ENCODE data around the gene KCNMA1.

Gene KCNMA1

DNA sequence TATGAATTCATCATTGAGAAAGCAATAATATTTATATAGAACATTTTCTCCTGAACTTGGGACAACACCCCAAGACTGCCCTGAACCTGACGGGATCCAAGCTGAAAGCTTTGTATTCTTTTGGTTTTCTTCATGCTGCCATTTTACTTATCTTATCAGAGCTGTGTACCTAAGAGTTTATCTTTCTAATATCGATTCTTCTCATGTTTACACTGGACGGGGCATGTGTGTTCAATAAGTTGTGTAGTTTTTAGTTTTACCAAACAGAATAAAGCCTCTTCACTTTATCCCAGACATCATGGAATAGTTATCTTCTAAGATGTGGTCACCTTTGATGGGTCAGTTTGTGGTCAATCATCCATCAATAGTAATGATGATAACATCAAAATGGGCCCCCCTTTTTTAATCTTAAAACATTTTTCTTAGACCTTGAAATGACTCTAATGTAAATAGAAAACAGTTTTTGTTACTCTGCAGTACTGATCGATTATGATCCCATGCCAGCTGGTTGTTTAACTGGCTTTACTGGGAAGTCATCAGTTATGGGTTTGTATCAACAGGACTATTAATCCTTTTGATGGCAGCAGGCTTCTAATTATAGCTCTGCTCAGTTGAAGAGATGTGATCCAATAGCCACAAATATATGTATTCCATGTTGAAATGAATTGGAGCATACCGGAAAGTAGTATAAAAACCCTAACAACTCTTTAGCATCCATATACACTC, 446.1 kb downstream of the KCNMA1 start:
- DNase-seq, result no peak

DNA sequence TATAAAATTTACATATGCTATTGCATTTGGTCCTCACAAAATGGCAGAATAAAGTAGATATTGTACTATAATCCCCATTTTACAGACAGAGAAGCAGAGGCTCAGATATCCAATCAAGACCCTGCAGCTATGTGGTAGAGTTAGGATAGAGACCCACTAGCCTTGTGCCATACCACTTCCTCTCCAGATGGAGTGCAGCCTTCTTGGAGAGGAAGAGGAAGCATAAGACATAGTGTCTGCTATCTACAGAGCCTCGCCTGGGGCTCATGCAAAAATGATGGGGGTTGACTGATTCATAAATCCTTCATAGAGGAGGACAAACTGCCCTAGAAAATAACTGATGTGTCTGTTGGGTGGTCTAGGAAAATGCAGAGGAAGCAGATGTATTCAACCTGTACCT, 447.3 kb downstream of the KCNMA1 start:
- DNase-seq, result no peak

DNA sequence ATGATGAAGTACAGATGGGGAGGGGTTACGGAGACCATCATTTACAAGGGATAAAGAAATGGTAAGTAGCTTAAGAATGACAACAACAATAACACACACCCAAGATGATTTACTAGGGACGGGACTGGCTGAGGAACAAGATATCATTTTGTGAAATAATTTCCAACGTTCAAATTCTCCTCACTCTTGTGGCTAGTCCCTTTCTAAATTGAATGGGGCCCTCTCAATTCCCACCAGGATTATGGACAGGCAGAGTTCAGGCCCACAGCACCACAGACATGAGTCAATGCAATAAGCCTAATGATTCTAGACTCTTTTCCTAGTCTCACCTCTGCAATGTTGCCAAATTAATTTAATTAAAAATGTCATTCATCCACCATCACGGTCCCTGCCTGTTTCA, 448.1 kb downstream of the KCNMA1 start:
- DNase-seq, result peak; percentile 7

DNA sequence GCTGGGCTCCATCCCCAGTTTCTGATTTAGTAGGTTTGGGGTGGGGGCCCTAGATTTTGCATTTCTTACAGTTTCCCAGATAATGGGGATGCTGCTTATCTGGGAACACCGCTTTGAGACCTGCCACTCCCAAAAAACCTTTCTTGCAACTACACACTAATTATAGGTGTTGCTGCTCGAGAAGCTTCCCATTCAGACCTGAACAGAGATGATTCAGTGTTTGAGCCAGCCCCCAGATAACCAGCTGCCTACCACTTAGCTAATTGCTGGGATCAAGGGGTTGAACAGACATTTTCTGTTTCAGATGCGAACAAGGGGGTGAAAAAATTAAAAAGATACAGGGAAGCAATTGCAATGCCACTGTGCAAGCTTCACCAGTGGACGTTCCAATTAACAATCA, 448.5 kb downstream of the KCNMA1 start:
- no peak for DNase-seq

DNA sequence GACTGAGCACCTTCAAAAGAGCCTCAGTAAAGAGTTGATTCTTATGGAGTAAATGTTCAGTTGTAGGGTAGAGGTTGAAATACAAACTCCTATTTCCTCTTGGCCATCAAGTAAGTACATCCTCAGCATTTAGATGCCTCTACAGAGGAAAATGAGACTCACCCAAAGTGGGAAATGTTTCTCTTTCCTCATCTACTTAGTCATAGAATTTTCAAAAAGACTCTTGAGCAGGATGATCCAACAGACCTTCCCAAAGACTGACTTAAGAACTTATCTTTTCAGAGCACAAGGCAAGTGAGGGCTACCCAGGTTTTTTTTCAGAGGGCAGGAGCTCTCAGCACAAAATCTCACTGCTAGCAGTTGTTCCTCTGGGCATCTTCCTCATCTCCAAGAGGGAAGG, 449.1 kb downstream of the KCNMA1 start:
- DNase-seq, result no peak

DNA sequence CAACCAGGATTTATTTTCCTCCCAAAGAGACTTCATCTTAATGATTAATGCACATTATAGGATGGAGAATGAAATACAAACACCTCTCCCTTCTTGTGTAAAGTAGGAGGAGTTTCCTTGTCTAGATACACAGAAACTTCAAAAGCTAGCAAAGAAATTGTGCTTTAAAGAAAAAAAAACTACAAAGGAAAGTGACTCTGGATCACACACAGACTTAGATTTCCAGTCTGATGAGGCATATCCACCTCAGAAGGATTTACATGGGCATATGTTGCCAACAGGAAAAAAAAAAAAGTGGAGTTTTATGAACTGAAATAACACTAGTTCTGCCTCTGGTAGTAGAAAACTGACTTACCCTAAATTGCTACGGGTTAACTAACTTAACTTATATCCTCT, 449.6 kb downstream of the KCNMA1 start:
- DNase-seq, result no peak

DNA sequence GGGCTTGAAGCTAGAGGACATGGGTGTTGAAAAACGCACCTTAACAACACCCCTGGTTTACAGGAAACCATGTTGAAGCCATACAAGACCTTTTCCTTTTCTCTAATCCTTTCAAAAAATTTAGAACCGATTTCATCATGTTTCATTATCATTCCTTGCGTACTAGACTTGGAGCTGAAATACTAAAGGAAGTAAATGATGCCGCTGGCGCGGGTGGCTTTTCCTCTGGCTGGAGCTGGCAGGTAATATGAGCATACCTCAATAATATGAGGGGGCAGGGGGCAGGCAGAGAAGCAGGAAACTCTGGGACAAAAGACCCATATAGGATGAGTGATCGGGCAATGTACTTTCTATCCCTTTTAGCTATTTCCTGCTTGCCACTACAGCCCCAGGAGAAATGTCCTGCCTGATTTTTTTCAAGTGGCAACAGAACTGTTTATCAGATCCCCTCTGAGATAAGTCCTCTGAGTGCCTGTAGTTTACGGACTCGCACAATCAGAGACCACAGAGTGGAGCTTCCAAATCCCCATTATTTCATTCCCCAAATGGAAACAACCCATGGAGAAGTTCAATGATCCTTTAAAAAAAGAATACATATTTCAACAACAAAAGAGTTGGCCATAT, 450.1 kb downstream of the KCNMA1 start:
- no peak for DNase-seq

DNA sequence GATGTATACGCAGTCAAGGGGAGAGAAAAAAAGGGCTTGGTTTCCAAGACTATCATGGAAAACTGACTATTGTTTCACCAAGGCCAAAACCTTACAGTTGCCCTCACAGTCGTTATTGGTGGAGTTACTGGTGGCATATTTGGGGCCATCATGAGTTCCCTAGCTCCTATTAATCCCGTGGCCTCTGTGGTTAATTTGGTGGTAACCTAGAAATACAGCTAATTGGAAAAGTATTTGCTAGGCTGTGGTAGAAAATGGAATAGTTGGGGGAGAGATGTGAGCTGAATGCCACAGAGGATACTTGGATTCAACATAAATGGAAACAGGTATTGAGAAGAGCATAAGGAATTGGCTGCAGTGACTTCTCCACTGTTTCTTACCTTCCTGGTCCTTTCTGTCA, 450.7 kb downstream of the KCNMA1 start:
- no peak for DNase-seq

DNA sequence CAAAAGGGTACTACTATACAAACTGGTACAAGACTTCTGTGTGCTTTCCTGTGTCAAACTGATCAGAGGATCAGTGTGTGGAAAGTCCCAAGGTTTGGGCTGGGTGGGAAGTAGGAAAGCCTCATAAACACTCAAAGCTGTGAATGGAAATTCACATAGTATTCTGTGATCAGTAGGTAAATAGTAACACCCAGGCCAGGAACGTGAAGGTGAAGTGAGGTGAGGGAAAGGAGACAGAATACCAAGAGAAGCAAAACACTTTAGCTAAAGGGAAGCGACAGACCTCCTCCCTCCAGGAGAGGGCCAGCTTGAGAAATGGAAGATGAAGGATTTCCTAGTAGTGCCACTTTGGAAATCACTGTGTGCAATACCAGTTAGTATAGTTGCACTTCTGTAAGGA, 451.9 kb downstream of the KCNMA1 start:
- DNase-seq, result no peak

DNA sequence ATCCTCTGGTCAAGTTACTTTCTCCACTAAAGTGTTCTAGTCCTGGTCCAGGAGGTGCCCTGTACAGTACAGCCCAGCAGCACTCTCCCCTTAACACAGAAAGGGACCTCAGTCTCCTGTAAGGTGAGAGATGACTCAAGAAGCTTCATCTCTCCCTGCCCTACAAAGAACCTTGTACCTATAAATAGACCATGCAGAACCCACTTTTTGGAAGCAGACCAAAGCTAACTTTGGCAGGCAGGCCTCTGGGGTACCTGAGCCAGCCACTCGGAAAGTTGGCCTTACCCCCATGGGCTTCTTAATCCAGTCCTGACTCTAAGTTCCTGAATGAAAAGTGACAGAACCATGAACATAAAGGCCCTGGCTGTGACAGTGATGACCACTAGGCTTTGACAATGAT, 454.8 kb downstream of the KCNMA1 start:
- DNase-seq, result no peak

DNA sequence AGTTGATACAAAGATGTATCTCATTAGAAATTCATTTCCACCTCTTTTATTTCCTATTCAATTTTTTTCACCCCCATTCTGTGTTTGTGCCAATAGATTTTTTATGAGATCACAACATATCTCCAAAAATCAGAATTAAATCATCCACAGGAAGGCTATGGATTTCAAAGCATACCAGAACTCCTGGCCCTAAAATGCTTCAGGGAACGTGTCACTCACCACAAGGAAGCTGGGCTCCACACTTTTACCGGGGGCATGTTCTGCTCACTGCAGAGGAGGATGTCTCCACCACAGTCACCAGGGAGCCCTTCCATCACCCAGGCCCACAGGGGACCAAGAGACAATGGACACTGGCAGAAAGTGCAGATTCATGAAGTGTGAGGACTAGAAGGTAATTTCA, 456.8 kb downstream of the KCNMA1 start:
- DNase-seq, result no peak

DNA sequence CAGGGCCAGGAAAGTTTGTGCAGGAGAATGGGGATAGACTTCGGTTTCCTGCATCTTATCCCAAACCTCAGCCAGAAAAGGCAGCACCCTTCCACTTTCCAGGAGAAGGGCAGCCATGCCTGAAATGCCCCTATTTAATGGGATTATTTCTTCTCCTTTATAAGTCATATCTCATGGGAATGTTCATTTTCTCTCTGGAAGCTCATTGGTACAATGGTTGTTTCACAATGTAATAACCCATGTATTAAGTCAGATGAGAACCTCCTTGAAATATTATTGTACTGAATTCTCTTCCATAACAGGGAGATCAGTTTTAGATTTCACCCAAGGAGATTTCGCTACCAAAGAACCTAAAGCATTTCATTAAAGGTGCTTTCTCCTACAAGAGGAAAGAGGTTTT, 457.5 kb downstream of the KCNMA1 start:
- DNase-seq, result no peak

DNA sequence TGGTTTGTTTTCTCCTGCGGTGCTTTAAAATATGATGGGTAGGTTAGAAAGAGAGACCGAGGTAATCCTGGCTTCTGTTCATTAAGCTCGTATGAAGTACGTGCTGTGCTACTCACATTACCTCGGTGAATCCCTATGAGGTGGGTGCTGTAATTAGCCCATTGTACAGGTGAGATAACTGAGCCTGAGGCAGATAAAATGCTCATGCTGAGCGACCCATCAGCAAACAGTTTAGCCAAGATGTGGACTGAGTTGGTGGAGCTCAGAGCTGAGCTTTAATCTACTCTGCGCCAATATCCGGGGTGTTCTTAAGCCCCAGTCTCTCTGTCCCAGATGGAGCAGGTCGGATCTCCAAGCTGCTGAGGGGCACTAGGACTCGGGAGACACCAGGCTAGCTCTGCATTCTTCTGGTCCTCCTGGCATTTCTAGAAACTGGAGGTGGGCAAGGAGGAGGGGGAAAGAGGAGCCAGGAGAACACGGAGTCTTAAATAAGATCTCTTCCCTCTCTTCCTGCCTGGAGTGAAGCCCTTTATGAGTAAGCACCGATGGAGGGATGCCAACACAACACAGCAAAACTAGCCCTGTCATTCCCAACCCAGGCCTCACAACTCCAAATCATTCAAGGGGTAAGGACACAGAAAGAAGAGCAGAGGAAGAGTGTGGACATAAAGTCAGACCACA, 458.5 kb downstream of the KCNMA1 start:
- no peak for DNase-seq

DNA sequence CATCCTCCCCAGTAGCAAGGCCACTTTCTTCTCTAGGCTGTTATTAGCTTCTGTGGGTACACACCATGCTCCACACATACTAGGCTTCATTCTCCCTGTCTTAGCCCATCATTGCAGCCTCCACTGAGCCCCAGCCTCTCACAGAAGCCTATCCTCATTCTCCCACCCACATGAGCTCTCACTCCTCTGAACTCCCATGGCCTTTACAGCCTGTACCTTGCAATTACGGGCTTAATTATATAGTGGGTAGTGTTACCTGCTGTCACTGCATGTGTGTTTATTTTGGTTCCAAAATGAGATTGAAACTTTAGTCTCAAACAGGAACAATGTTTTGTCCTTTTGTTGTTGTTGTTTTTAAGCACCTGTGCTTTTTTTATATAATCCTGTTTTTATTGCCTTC, 460.0 kb downstream of the KCNMA1 start:
- DNase-seq, result no peak

DNA sequence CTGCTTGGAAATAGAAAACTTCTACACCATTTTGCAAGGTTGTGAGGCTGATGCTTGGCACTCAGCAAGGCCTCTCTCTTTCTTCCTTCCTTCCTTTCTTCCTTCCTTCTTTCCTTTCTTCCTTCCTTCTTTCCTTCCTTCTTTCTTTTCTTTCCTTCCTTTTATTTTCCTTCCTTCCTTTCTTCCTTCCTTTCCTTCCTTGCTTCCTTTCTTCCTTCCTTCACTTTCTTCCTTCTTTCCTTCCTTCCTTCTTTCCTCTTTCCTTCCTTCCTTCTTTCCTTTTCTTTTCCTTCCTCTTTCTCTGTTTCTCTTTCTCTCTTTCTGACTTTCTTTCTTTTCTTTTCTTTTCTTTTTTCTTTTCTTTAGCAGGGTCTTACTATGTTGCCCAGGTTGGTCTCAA, 460.4 kb downstream of the KCNMA1 start:
- DNase-seq, result no peak

DNA sequence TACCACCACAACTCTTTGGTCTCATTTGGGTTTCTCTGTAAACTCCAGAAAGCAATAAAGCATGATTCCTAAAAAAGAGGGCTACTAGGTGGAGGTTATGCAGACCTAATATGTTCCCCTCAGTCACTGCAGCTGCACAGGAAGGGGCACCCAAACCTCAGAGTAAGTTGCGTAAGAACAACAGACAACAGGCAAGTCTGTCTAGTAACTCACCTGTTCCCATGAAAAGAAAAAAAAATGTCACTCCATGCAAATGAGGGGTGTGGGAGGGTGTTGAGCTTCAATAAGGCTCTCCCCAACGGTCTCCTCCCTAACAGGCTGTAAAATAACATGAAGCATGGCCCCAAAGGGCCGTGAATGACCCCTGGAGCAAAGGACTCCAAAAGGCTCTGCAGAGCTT, 461.4 kb downstream of the KCNMA1 start:
- DNase-seq, result no peak

DNA sequence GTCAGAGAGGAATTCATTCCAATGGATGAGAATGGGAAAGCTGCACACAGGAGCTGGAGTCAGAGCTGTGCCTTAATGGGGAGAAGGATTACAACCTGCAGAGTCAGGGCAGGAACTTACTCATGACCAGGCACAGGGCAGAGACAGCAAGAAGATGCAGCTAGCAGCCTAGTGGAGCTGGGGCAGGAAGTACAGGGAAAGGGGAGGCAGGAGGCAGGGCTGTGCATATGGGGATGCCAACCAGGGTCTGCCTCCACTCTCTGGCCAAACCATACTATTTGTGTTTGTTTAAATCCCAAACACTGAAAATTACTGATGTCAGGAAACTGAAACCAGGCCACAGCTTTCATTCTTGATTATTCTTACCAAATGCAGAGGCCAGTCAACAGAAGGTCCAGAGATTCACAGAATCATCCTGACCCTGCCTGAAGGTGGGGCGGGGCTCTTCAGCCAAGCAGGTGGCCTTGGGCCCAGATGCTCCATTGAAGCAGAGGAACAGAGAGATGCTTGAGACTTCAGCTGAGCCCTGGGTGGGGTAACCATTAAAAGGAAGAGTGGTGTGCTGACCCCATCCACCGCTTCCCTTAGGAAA, 461.9 kb downstream of the KCNMA1 start:
- no peak for DNase-seq

DNA sequence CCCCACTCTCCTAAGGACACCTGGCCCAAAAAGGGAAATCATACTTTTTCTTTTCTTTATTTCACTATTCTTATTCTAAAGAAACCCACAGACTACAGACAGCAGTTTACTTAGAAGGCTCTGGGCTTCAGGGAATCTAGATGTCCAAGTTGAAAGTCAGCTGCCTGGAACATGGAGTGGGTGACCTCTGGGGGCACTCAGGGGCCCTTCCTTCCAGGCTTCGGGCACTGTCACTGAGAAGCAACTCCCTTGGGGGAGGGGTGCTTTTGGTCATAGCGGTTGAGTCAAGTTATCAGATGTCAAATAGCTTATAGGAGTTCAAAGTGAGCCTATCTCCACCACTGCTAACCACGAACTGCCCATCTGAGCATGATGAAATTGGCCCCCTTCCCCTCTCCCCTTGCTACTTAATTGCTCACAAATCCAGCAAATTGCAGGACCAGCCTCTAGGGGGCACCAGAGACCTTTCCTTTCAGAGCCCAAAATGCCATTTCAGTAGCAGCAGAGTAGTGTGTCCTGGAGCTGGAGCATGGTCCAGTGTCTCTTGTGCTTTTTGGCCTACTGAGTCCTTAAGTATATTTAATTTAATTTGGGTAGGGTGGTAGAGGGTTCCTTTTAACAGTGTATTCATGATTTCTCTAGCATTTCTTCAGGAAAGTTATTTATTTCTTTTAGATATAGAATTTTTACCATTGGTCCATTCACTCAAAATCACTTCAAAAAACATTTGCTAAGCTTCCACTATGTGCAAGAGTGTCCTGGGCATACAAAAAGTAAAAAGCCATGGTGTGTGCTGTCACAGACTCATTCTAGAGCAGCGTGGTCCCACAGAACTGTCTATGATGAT, 463.8 kb downstream of the KCNMA1 start:
- peak; percentile 82 for DNase-seq

DNA sequence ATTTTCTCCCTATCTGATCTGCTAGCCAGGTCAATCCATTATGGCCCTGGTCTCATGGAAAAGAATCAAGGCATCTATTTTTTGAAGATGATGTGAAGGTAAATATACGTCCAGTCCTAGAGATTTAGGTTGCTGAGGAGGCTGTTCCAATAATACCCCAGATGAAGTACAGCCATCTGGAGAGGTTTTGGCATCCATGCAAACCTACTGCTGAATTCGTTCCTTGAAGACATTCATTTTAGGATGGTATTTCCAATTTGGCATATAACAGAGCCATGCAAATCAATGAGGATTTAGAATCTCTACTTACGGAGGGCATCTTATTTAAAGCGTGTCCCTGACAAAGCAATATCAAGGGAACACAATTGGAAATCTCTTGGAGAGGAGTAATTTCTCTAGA, 465.5 kb downstream of the KCNMA1 start:
- no peak for DNase-seq

DNA sequence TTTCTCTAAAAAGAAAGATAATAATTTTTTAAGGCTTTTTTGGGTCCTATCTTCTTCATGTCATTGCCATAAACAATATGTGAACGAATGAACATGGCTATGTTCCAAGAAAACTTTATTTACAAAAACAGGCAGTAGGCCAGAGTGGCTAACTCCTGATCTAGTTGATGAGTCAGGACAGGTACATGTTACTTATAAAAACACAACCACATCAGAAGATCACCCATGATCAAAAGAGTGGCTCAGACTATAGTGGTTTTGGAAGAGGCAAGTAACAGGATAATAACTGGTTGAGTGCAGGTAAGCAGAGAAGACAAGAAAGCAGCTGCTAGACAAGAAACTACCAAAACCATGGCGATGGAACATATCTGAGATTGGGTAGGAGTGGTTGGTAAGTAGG, 468.7 kb downstream of the KCNMA1 start:
- DNase-seq, result no peak

DNA sequence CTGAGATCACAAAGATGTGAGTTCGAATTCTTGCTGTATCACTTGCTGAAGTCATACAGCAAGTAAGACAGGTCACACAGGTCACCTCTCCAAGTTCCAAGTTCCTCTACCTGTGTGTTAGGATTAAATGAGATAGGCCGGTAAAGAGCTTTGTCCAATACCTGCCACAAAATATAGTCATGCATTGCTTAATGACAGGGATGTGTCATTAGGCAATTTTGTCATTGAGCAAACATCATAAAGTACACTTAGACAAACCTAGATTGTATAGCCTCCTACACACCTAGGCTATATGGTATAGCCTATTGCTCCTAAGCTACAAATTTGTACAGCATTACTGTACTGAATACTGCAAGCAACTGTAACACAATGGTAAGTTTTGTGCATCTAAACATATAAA, 469.4 kb downstream of the KCNMA1 start:
- no peak for DNase-seq

DNA sequence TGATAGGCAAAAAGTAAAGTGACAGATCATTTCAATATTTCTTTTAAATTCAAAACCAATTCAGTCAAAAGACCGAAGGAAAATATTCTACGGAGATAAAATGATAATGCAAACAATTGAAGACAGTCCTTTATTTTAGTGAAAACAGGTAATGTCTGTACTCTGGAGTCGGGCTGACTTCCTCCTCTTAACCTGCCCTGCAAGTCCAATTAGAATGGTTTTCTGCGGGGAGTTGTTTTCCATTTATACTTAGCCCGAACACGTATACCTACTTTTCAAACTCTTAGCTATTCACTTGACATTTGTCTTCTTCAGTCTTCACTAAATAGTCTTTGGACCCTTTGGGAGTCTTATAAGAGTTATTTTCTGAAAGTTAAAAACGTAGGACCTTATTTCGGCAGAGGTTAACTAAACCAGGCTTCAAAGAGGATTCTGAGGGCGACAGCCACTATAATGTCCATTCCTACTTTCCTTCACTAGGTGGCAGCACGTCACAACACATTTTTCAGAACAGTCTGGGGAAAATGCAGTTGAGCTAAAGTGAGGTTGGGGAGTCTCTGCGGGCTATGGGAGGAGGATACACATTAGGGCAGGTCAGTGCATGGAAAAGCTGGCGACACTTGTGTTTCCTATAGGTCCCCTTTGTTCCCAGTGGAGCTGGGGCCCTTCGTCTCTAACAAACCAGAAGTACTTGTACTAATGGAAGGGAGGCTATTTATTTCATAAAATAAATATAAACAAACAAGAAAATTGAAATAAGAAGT, 472.0 kb downstream of the KCNMA1 start:
- peak; percentile 65 for DNase-seq
